OCI-LY1 (cell line): ENCODE data around the gene DDX31.

Experiments
- H2AFZ ChIP-seq: fragments of 200-600 bp; sonication (generic), shearing (Covaris generic); 2 replicates; pipeline ENCODE4 v1.6.0; 2014; ENCODE audit warnings: antibody characterized with exemption, mild to moderate bottlenecking, low read length
- H3F3A ChIP-seq: fragments of 200-600 bp; sonication (generic), shearing (Covaris generic); 2 replicates; pipeline ENCODE4 v1.6.0; 2014; ENCODE audit warnings: mild to moderate bottlenecking, antibody characterized with exemption, low read length, moderate library complexity; ENCODE audit not compliant: insufficient read depth
- H3K27ac ChIP-seq: fragments of 200-600 bp; sonication (generic); 2 replicates; pipeline ENCODE4 v1.5.1; 2014; ENCODE audit warnings: low read length, mixed run types, mild to moderate bottlenecking, low read depth; ENCODE audit not compliant: poor library complexity, severe bottlenecking
- H3K27me3 ChIP-seq: fragments of 200-600 bp; sonication (generic); 2 replicates; pipeline ENCODE4 v1.6.0; 2014; ENCODE audit warnings: antibody characterized with exemption, mild to moderate bottlenecking, low read length, moderate library complexity; ENCODE audit not compliant: insufficient read depth
- H3K36me3 ChIP-seq: fragments of 200-600 bp; sonication (generic); 2 replicates; pipeline ENCODE4 v1.6.1; 2014; ENCODE audit warnings: mild to moderate bottlenecking, antibody characterized with exemption, low read length, moderate library complexity, mixed read lengths; ENCODE audit not compliant: insufficient read depth
- H3K4me1 ChIP-seq: fragments of 200-600 bp; sonication (generic); 2 replicates; pipeline ENCODE4 v1.5.1; 2014; ENCODE audit warnings: mild to moderate bottlenecking, low read length, moderate library complexity; ENCODE audit not compliant: insufficient read depth, severe bottlenecking
- H3K4me2 ChIP-seq: fragments of 200-600 bp; sonication (generic), shearing (Covaris generic); 2 replicates; pipeline ENCODE4 v1.6.1; 2014; ENCODE audit warnings: low read length
- H3K4me3 ChIP-seq: fragments of 200-600 bp; sonication (generic); 2 replicates; pipeline ENCODE4 v1.5.1; 2014; ENCODE audit warnings: low read length, low read depth, mild to moderate bottlenecking, mixed read lengths; ENCODE audit not compliant: poor library complexity, severe bottlenecking
- H3K79me2 ChIP-seq: fragments of 200-600 bp; shearing (Covaris generic); 2 replicates; pipeline ENCODE4 v1.6.1; 2016; ENCODE audit warnings: mixed run types, low read length, mixed read lengths; ENCODE audit not compliant: insufficient read depth
- H3K9ac ChIP-seq: fragments of 200-600 bp; sonication (generic), shearing (Covaris generic); 2 replicates; pipeline ENCODE4 v1.6.1; 2014; ENCODE audit warnings: mild to moderate bottlenecking, low read length, mixed read lengths
- H3K9me2 ChIP-seq: fragments of 200-600 bp; sonication (generic), shearing (Covaris generic); 2 replicates; pipeline ENCODE4 v1.6.1; 2014; ENCODE audit warnings: low read depth, mild to moderate bottlenecking, low read length, mixed read lengths
- H3K9me3 ChIP-seq: fragments of 200-600 bp; shearing (Covaris generic); 2 replicates; pipeline ENCODE4 v1.6.1; 2014; ENCODE audit warnings: low read length, mixed read lengths
- H4K20me1 ChIP-seq: fragments of 200-600 bp; sonication (generic), shearing (Covaris generic); 2 replicates; pipeline ENCODE4 v1.6.0; 2016; ENCODE audit warnings: mild to moderate bottlenecking, low read length; ENCODE audit not compliant: insufficient read depth
- EZH2 ChIP-seq: fragments of 200-600 bp; sonication (generic), shearing (Covaris generic); IDR thresholded peaks from 2 replicates; pipeline ENCODE4 v1.8.0; 2017; ENCODE audit warnings: borderline replicate concordance, mixed run types, mild to moderate bottlenecking, antibody characterized with exemption, low read length, moderate library complexity, mixed read lengths
- TF ChIP-seq, protein P1 (sequence below): fragments of 200-600 bp; sonication (generic), shearing (Covaris generic); IDR thresholded peaks from 2 replicates; pipeline ENCODE4 v1.5.1; 2017; ENCODE audit warnings: mild to moderate bottlenecking, antibody characterized with exemption, low read length, moderate library complexity, mixed read lengths

Gene DDX31

GRCh38 chr9:132679946-132680625 is 10.3 kb upstream of the DDX31 start:
- H3K27ac ChIP-seq: no peak overlapping the region
- no peak overlapping the region for H3K9ac ChIP-seq
- H3K27me3 ChIP-seq: no peaks in the 10 kb centered on the region
- TF ChIP-seq EZH2: no peak
- TF ChIP-seq, protein P1, sequence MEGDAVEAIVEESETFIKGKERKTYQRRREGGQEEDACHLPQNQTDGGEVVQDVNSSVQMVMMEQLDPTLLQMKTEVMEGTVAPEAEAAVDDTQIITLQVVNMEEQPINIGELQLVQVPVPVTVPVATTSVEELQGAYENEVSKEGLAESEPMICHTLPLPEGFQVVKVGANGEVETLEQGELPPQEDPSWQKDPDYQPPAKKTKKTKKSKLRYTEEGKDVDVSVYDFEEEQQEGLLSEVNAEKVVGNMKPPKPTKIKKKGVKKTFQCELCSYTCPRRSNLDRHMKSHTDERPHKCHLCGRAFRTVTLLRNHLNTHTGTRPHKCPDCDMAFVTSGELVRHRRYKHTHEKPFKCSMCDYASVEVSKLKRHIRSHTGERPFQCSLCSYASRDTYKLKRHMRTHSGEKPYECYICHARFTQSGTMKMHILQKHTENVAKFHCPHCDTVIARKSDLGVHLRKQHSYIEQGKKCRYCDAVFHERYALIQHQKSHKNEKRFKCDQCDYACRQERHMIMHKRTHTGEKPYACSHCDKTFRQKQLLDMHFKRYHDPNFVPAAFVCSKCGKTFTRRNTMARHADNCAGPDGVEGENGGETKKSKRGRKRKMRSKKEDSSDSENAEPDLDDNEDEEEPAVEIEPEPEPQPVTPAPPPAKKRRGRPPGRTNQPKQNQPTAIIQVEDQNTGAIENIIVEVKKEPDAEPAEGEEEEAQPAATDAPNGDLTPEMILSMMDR: no peak
- H2AFZ ChIP-seq: no peak overlapping the region
- H3F3A ChIP-seq: no peaks in the 10 kb centered on the region
- no peaks in the 10 kb centered on the region for H3K9me3 ChIP-seq
- no peaks in the 10 kb centered on the region for H3K9me2 ChIP-seq
- H3K4me2 ChIP-seq: no peak overlapping the region
- peaks cover 65% of the 10 kb centered on the region for H3K36me3 ChIP-seq
- H3K4me1 ChIP-seq: no peaks in the 10 kb centered on the region
- H4K20me1 ChIP-seq: no peaks in the 10 kb centered on the region
- H3K79me2 ChIP-seq: peaks cover 39% of the 10 kb centered on the region
- no peak overlapping the region for H3K4me3 ChIP-seq

DNA sequence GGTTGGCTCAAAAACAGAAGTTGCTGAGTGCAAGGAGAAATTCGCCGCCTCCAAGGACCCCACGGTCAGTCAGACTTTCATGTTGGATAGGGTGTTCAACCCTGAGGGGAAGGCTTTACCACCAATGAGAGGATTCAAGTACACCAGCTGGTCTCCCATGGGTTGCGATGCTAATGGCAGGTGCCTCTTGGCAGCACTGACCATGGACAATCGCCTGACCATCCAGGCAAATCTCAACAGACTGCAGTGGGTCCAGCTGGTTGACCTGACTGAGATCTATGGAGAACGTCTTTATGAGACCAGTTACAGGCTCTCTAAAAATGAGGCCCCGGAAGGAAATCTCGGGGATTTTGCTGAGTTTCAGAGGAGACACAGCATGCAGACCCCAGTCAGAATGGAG is 8.2 kb upstream of the DDX31 start:
- Histone ChIP-seq H3F3A (no peaks in the 10 kb centered on the region), H3K4me2 (no peak overlapping the region), H3K9ac (no peak overlapping the region), H3K36me3 (peaks cover 56% of the 10 kb centered on the region), H3K79me2 (peaks cover 60% of the 10 kb centered on the region), H3K4me1 (no peaks in the 10 kb centered on the region), H3K27ac (no peak overlapping the region), H2AFZ (no peak overlapping the region), H3K27me3 (no peaks in the 10 kb centered on the region), H3K4me3 (no peak overlapping the region), H4K20me1 (no peaks in the 10 kb centered on the region), H3K9me3 (no peaks in the 10 kb centered on the region), H3K9me2 (no peaks in the 10 kb centered on the region)
- TF ChIP-seq EZH2: no peak
- TF ChIP-seq, protein P1: no peak

- Histone ChIP-seq H3K79me2 (peaks cover 67% of the 10 kb centered on the region), H2AFZ (no peak overlapping the region), H4K20me1 (no peaks in the 10 kb centered on the region), H3K4me1 (peaks cover 17% of the 10 kb centered on the region), H3F3A (no peaks in the 10 kb centered on the region), H3K9ac (no peak overlapping the region), H3K36me3 (peaks cover 37% of the 10 kb centered on the region), H3K4me3 (no peak overlapping the region), H3K27me3 (no peaks in the 10 kb centered on the region), H3K9me2 (no peaks in the 10 kb centered on the region), H3K27ac (no peak overlapping the region), H3K9me3 (no peaks in the 10 kb centered on the region), H3K4me2 (no peak overlapping the region)
- TF ChIP-seq EZH2: no peak
- TF ChIP-seq, protein P1: no peak
Observed at GRCh38 chr9:132674485-132674884, 4.7 kb upstream of the DDX31 start.
